Stimulated activated naive CD8-positive, alpha-beta T cell treated with anti-CD3 and anti-CD28 coated beads, Interleukin-15, Interleukin-2, amounts not matched to agents 100 U/mL and 50 U/mL, for 24 hours (primary cell): Measurements from ENCODE around the gene CITED1.
"Not testable (repeated sequence)": the region's sequence is repeated elsewhere in the genome, so short reads cannot be mapped to it uniquely, and the experiment has no call there.

Experiments
- ATAC-seq: fragments of 150-1000 bp; cut with Tn5 transposase; one replicate; pipeline ENCODE4 v1.10.0; 2021
- DNase-seq: peaks from one replicate; pipeline ENCODE4 v3.0.0; 2021

CITED1 gene, protein sequence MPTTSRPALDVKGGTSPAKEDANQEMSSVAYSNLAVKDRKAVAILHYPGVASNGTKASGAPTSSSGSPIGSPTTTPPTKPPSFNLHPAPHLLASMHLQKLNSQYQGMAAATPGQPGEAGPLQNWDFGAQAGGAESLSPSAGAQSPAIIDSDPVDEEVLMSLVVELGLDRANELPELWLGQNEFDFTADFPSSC

DNA sequence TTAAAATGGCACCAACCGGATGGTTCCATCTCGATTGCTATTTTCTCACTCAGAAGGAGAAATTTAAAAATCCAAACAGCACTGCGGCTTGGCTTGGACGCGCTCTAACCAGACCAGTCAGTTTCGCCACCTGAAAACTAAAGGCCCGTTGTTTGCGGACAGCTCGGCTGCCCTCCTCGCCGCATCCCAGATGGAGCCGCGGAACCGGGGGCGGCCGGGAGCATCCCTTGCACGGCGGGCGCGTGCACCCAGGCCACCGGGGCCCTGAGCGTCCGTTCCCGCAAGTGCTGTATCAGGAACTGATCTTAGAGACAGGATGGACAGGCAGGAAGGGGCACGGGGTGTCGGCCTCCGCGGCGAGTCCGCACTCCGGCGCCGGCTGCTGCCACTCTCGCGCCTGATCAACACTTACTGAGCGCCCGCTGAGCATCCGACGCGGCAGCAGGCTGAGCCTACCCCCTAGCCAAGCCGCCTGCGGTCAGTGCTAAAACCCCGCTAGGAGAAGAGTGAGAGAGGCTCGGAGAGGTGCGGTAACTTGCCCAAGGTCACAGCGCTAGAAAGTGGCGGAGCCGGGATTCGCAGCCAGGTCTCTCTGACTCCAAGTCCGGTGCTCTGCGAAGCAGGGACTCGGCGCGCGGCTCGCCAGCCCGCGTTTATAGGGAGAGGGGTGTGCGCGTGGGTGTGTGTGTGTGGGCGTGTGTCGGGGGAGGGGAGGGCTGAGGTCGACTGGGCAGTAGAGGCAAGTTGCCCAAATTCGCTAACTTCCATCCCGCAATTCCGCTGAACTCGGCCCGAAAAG is at the start of gene CITED1:
Gene CITED1 (minus strand): TSS at position 629 of the 799 bp plus-strand sequence. CDS start 3,045 bp downstream, outside the sequence.
- ATAC-seq (no peak), DNase-seq (no peak)

DNA sequence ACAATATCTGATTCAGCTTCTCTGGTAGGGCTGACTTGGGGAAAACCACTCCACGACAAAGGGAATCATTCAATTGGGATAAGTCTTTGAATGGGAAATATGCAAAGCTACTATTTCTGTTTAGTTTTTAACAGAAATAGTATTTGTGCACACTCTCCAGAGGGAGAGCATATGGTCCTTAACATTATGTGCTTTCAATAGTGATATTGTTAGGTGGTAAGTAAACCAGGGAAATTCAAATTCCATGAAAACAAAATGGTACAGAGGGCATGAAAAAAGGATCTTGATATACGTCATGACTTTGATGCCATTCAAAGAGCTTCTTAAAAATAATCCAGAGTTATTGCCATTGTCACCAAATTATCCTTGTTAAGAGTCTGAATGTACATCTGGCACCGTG is 47.1 kb upstream of the CITED1 start:
- ATAC-seq (no peak), DNase-seq (no peak)

- DNase-seq (no peak), ATAC-seq (no peak)
Measured at GRCh38 chrX:72351606-72352334, 46.1 kb upstream of the CITED1 start.

GRCh38 chrX:72349190-72349589 is 43.5 kb upstream of the CITED1 start:
- DNase-seq (peak; percentile 3), ATAC-seq (peak; percentile 65)

DNA sequence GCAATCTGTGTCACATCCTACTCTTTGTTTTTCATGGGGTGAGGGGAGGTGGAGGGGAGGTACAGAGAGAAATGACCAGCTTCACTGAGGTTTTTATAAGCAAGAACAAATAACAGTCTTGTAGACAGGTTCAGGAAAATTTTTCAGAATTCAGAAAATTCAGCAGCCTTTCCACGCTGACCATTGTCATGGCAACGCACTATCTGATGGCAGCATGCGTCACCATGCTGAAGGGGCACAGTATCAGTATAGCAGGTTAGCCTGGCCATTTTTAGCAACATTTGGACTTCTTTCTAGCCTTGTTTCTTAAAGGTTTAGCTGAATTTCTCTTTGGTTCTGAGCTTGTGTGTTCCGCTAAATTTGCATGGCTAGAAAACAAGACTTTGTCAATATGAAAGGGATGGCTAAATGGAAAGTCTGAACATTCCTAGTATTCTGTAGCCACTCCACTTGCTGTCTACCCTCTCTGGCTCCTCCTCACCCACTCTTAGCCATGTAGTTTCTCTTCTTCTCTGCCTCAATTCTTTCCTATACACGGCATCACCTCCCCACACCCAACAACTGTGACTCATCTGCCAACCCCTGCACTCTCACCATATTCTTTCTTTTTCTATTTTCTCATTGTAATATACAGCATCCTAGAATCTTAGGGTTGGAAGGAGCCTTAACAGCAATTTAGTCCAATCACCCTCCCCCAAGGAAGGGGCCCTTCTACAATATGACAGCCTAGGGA is 42.7 kb upstream of the CITED1 start:
- peak; percentile 5 for DNase-seq
- peak; percentile 86 for ATAC-seq

DNA sequence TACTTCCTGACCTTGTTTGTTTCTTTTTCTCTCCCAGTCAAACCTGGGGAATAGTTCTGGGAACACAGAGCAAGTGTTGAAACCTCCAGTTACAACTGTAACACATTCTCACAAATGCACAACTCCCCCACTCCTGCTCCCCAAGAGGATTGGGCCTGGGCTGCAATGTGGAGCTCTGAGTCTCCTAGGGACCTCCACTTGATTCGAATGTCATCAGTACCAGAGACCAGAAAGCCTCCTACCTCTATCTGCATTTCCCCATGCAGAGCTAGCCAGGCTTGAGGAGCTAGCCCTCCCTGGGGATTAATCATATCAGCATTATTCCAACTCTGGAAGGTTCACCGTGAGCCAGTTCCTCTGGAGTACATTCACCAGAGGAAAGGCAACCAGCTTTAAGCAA is 41.7 kb upstream of the CITED1 start:
- ATAC-seq, result no peak
- no peak for DNase-seq

- no peak for ATAC-seq
- DNase-seq, result no peak
Measured at GRCh38 chrX:72346302-72346949, 40.7 kb upstream of the CITED1 start.

GRCh38 chrX:72340626-72341025 is 34.9 kb upstream of the CITED1 start:
- no peak for DNase-seq
- ATAC-seq, result no peak

DNA sequence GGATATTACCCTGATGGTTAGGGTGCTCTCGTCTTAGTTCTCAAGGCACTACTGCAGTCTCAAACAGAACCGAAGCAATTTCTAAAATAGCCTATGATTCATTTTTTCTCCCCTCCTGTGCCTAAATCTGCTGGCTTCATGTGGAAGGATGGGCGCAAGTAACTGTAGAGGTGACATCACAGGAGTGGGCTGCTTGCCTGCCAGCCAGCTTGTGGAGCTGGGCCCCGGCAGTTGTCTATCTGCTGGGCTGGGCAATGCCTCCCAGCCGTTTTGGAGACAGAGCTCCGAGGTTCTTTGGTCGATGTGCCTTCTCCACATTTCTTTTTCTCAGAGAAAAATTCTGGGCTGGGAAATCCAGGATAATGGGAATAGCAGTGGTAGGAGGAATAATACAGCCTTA is 34.3 kb upstream of the CITED1 start:
- ATAC-seq (no peak), DNase-seq (no peak)

GRCh38 chrX:72330131-72330530 is 24.4 kb upstream of the CITED1 start:
- ATAC-seq (no peak), DNase-seq (no peak)

GRCh38 chrX:72326605-72327300 is 21.0 kb upstream of the CITED1 start:
- no peak for ATAC-seq
- DNase-seq, result no peak

- ATAC-seq, DNase-seq: not testable (repeated sequence)
Measured at GRCh38 chrX:72319651-72320050, 13.9 kb upstream of the CITED1 start.

GRCh38 chrX:72317139-72317538 is 11.4 kb upstream of the CITED1 start:
- ATAC-seq, result no peak
- DNase-seq, result no peak

- ATAC-seq, result no peak
- DNase-seq, result no peak
Measured at GRCh38 chrX:72316408-72317110, 10.8 kb upstream of the CITED1 start.

DNA sequence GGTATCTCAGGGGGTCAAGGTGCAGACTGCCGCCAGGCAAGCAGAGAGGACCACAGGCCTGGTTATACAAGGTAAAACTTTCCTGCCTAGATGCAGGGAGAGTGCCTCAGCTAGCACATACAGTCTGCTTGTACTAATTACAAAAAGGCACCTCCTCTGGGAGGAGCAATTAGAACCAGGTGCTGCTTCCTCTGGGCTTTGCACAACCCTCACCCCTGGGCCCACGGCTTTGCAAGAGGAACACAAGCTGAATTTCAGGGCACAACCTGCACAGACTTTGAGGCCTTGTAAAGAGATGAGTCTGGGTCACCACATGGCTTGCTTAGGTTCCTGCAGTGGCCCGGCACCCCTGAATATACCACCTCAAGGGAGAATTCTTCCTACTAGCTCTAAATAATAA is 9.2 kb upstream of the CITED1 start:
- no peak for ATAC-seq

DNA sequence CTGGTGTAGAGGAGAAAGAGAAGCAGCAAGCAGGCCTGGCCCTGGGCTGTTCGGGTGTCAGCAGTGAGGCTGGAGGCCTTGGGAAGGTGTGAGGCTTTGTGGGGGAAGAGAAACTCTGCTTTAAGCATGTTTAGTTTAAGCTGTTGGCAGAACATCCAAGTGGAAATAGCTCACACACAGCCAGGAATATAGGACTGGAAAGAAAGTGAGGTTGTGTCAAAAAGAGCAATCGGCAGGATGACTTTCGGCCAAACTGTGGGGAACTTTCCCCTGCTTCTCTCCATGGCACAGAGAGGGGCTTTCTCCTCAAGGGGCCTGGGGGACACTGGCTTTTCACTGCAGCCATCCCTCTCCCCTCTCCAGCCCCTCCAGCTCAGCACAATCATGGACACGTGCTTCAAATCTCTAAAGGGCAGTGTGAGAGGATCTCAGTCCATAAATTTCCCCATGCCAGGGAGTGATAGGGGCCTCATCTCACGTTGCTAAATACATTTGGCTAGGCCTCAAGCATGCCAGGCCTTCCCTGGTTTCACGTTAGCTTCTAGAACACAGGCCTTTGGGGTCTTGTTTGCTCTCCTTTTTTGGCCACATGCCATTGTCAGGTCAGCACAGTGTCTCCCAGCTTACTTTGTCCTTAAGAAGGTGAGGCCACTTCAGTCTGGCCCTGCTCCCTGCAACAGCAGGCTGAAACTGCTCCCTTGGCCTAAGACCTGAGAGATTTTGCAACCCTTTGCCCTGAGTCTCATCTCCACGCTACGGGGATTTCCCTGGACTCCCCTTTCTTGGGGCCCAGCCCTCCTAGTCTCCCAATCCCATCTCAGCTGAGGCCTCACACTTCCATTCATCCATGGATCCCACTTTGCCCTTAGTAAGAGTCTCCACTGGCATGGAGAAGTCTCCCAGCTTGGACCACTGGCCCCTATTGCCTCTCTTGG is 8.3 kb upstream of the CITED1 start:
- DNase-seq (no peak), ATAC-seq (no peak)

More for the DNA sequence above, 9.2 kb upstream of the CITED1 start:
- DNase-seq, result no peak

GRCh38 chrX:72312311-72312940 is 6.7 kb upstream of the CITED1 start:
- ATAC-seq (no peak), DNase-seq (no peak)

- no peak for ATAC-seq
- no peak for DNase-seq
Measured at GRCh38 chrX:72309297-72310071, 3.8 kb upstream of the CITED1 start.
